ENCODE measurements around the gene CA10.

Gene CA10

GRCh38 chr17:51908841-51909537, 249.5 kb downstream of the CA10 start:
- no peak for ATAC-seq
- no peak for TF ChIP-seq PATZ1 (CRISPR knock-in tag; IDR thresholded peaks at IDR 0.05; ENCODE audit: borderline replicate concordance)

GRCh38 chr17:51907041-51907440, 251.5 kb downstream of the CA10 start:
- ATAC-seq = no peak
- TF ChIP-seq, protein P1, sequence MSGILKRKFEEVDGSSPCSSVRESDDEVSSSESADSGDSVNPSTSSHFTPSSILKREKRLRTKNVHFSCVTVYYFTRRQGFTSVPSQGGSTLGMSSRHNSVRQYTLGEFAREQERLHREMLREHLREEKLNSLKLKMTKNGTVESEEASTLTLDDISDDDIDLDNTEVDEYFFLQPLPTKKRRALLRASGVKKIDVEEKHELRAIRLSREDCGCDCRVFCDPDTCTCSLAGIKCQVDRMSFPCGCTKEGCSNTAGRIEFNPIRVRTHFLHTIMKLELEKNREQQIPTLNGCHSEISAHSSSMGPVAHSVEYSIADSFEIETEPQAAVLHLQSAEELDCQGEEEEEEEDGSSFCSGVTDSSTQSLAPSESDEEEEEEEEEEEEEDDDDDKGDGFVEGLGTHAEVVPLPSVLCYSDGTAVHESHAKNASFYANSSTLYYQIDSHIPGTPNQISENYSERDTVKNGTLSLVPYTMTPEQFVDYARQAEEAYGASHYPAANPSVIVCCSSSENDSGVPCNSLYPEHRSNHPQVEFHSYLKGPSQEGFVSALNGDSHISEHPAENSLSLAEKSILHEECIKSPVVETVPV (CRISPR knock-in tag; IDR thresholded peaks at IDR 0.05) = no peak
- TF ChIP-seq BACH2 (CRISPR knock-in tag; IDR thresholded peaks at IDR 0.05; ENCODE audit: borderline replicate concordance) = no peak
- TF ChIP-seq CSDC2 (CRISPR knock-in tag; IDR thresholded peaks at IDR 0.05) = no peak
- TF ChIP-seq ARNTL (CRISPR knock-in tag; IDR thresholded peaks at IDR 0.05; ENCODE audit: borderline replicate concordance, low read depth) = no peak
- no peak for TF ChIP-seq ZFP3 (CRISPR knock-in tag; IDR thresholded peaks at IDR 0.05)
- TF ChIP-seq ZC3H10 (CRISPR knock-in tag; IDR thresholded peaks at IDR 0.05) = no peak
- no peak for TF ChIP-seq OSR1 (CRISPR knock-in tag; IDR thresholded peaks at IDR 0.05)

GRCh38 chr17:51904379-51904778, 254.1 kb downstream of the CA10 start:
- ATAC-seq = no peak
- TF ChIP-seq OSR1 (CRISPR knock-in tag; IDR thresholded peaks at IDR 0.05) (no peak), TOX (CRISPR knock-in tag; IDR thresholded peaks at IDR 0.05; ENCODE audit: borderline replicate concordance) (no peak), CSDC2 (CRISPR knock-in tag; IDR thresholded peaks at IDR 0.05) (no peak), ZFP3 (CRISPR knock-in tag; IDR thresholded peaks at IDR 0.05) (no peak), ZNF8 (CRISPR knock-in tag; IDR thresholded peaks at IDR 0.05) (no peak), CREB5 (CRISPR knock-in tag; IDR thresholded peaks at IDR 0.05; ENCODE audit: low read depth) (no peak), ZC3H10 (CRISPR knock-in tag; IDR thresholded peaks at IDR 0.05) (no peak), ARNTL (CRISPR knock-in tag; IDR thresholded peaks at IDR 0.05; ENCODE audit: borderline replicate concordance, low read depth) (no peak), TCF4 (CRISPR knock-in tag; IDR thresholded peaks at IDR 0.05; ENCODE audit: borderline replicate concordance) (no peak), ZNF565 (CRISPR knock-in tag; conservative IDR thresholded peaks at IDR 0.05; ENCODE audit: low read depth) (no peak)

DNA sequence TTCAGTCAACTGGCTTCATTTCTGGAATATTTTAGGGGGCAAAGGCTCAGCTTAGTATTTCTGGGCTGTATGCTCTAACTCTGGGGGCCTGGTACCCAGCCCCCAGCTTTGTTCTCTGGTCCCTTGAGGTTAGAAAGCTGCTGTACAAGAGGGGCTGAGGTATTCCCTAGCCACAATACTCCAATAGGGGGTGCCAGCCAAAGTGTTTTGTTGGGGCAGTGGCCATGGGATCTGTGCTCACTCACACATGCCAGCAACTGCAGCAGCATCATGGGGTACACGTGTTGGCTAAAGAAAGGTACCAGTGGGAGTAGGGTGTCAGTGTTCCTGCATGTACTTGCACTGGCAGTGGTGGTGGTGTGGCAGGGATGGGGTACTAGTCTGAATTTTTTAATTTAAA, 257.3 kb downstream of the CA10 start:
- ATAC-seq = no peak
- TF ChIP-seq CREB5 (CRISPR knock-in tag; IDR thresholded peaks at IDR 0.05; ENCODE audit: low read depth) (no peak), TOX (CRISPR knock-in tag; IDR thresholded peaks at IDR 0.05; ENCODE audit: borderline replicate concordance) (no peak), PATZ1 (CRISPR knock-in tag; IDR thresholded peaks at IDR 0.05; ENCODE audit: borderline replicate concordance) (no peak), POU6F1 (CRISPR knock-in tag; IDR thresholded peaks at IDR 0.05; ENCODE audit: borderline replicate concordance, low read depth) (no peak), SNAI2 (CRISPR knock-in tag; IDR thresholded peaks at IDR 0.05) (no peak), ZFP30 (CRISPR knock-in tag; IDR thresholded peaks at IDR 0.05) (no peak), ISL1 (CRISPR knock-in tag; IDR thresholded peaks at IDR 0.05) (no peak), RARB (CRISPR knock-in tag; IDR thresholded peaks at IDR 0.05) (no peak), PPARA (CRISPR knock-in tag; IDR thresholded peaks at IDR 0.05; ENCODE audit: borderline replicate concordance) (no peak), ESRRG (CRISPR knock-in tag; IDR thresholded peaks at IDR 0.05) (no peak), TSHZ2 (CRISPR knock-in tag; IDR thresholded peaks at IDR 0.05) (no peak), ARNTL (CRISPR knock-in tag; IDR thresholded peaks at IDR 0.05; ENCODE audit: borderline replicate concordance, low read depth) (no peak), BACH2 (CRISPR knock-in tag; IDR thresholded peaks at IDR 0.05; ENCODE audit: borderline replicate concordance) (no peak)
- TF ChIP-seq, protein P1 (CRISPR knock-in tag; IDR thresholded peaks at IDR 0.05) = no peak
